Astrocyte of the cerebellum (primary cell): ENCODE data around the gene CELSR2.

Experiments used
- DNase-seq: peaks from one replicate; pipeline ENCODE4 v3.0.0-alpha.2; 2011; ENCODE audit warnings: low read depth
- H3K4me3 ChIP-seq: 2 replicates; pipeline ENCODE4 v1.5.1; 2011; ENCODE audit warnings: mild to moderate bottlenecking, low read depth, low read length, moderate library complexity
- in situ Hi-C: cut with HindIII; loops from 2 replicates; pipeline ENCODE4 v1.10.0; 2017; ENCODE audit warnings: low sequenced_read_pairs
- TF ChIP-seq, protein P1 (sequence below): IDR thresholded peaks from 2 replicates; pipeline ENCODE4 v1.5.1; 2012; ENCODE audit warnings: low read length, low read depth, moderate library complexity, mild to moderate bottlenecking; ENCODE audit errors: missing control alignments

CELSR2 gene

DNA sequence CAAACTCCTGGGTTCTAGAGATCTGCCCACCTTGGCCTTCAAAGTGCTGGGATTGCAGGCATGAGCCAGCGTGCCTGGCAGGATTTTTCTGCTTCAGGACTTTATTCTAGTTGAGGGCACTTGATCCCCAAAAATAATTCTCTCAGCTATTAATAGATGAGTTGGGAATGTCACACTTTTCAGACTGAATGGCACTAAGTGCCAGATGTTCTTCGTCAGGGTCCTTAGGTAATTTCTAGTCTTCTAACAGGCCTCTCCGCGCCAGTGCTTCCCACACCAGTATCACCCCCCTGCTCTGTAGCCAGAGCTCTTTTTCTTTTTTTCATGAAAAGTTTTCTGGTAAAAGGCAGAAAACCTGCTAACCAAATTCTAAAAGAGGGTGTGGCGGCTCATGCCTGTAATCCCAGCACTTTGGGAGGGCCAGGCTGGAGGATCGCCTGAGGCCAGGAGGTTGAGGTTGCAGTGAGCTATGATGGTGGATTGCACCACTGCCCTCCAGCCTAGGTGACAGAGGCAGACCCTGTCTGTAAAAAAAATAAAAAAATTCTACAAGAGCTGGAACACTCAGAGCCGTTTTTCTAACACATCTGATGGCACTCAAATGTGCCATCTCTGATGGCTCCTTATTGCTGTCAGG, 41.8 kb upstream of the CELSR2 start:
- TF ChIP-seq, protein P1, sequence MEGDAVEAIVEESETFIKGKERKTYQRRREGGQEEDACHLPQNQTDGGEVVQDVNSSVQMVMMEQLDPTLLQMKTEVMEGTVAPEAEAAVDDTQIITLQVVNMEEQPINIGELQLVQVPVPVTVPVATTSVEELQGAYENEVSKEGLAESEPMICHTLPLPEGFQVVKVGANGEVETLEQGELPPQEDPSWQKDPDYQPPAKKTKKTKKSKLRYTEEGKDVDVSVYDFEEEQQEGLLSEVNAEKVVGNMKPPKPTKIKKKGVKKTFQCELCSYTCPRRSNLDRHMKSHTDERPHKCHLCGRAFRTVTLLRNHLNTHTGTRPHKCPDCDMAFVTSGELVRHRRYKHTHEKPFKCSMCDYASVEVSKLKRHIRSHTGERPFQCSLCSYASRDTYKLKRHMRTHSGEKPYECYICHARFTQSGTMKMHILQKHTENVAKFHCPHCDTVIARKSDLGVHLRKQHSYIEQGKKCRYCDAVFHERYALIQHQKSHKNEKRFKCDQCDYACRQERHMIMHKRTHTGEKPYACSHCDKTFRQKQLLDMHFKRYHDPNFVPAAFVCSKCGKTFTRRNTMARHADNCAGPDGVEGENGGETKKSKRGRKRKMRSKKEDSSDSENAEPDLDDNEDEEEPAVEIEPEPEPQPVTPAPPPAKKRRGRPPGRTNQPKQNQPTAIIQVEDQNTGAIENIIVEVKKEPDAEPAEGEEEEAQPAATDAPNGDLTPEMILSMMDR, result no peak
- in situ Hi-C loops, result no loop called here
- H3K4me3 ChIP-seq, result no peak overlapping the region
- DNase-seq, result no peak

DNA sequence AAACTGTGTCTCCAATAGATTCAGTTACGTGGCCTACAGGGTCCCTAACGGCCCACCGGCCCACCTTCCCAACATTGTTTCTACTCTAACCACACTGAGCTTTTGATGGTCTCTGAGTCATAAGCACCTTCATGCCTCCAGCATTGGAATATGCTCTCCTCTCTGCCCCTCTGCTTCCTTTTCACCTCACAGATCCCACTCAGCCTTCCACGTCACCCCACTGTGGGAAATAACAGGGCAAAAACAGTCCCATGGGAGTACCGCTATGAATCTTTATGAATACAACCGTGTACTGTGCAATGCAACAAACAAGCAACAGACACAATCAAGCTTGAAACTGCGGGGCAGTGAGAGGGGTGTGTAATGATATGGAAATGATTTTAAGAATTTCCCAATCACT, 40.9 kb upstream of the CELSR2 start:
- in situ Hi-C loops, result no loop called here
- H3K4me3 ChIP-seq, result no peak overlapping the region
- no peak for DNase-seq
- TF ChIP-seq, protein P1, result no peak

DNA sequence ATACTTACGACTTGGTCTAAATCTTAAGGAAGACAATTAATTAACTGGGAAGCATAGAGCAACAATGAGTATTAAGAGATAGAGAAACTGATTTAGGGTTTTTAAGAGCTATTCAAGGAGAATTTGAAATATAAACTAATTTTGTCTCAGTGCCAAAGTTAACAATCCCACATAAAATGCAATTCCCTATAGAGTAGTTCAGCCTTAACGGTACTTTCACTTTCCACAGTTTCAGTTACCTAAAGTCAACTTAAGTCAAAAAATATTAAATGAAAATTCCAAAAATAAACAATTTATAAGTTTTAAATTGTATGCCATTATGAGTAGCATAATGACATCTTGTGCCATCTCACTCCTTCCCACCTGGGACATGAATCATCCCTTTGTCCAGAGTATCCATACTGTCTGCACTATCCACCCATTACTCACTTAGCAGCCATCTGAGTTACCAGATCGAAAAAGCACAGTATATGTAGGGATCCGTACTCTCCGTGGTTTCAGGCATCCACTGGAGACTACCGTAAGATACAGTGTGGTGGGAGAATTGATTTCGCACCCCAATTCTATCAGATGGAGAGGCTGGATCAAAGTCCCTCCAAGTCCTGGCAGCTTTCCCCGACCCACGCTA, 40.4 kb upstream of the CELSR2 start:
- no peak overlapping the region for H3K4me3 ChIP-seq
- in situ Hi-C loops, result no loop called here
- DNase-seq, result no peak
- TF ChIP-seq, protein P1, result no peak

DNA sequence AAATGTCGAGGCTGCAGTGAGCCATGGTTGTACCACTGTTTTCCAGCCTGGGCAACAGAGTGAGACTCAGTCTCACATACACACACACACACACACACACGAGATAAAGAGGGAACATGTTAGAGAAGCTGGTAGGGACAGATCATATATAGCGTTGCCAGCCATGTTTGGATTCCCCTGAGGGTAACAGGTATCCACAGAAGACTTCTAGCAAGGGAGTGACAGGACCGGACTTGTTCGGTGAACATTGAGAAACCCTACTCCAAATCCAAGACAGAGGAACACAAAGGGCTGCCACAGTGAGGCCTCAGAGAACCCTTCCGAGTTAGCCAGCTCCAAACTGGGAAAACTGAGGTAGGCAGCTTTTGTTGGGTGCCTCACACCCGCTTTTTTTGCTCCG, 39.3 kb upstream of the CELSR2 start:
- no peak for DNase-seq
- in situ Hi-C loops, result loop anchor here (10.0 kb wide), 1 partner anchor 195 kb away; no protein-coding TSS in a partner anchor
- H3K4me3 ChIP-seq, result no peak overlapping the region
- TF ChIP-seq, protein P1, result no peak

DNA sequence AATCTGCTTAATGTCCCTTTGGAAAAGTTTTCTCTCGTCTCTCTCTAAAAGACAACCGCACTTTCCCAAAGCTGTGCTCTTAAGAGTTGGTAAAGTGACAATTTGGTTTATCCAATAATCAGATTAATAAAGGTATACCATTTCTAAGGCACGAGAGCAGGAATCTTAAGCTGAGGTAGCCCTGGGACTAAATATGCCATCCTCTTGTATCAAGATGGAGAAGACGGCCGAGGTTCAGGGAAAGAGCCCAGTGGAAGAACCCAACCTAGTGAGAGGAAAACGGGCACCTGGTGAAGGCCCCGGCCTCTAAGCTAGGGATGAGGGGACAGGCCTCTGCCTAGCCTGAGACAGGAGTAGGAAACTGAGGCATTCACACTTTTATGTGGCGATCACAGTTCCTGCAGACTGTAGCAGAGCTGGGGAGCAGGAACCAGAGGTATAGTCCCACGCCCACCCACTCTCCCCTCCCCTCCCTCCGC, 36.0 kb upstream of the CELSR2 start:
- peak overlapping the region; percentile 88 for H3K4me3 ChIP-seq
- in situ Hi-C loops, result loop anchor here (10.0 kb wide), 1 partner anchor 191 kb away; no protein-coding TSS in a partner anchor
- TF ChIP-seq, protein P1, result no peak
- DNase-seq, result no peak

DNA sequence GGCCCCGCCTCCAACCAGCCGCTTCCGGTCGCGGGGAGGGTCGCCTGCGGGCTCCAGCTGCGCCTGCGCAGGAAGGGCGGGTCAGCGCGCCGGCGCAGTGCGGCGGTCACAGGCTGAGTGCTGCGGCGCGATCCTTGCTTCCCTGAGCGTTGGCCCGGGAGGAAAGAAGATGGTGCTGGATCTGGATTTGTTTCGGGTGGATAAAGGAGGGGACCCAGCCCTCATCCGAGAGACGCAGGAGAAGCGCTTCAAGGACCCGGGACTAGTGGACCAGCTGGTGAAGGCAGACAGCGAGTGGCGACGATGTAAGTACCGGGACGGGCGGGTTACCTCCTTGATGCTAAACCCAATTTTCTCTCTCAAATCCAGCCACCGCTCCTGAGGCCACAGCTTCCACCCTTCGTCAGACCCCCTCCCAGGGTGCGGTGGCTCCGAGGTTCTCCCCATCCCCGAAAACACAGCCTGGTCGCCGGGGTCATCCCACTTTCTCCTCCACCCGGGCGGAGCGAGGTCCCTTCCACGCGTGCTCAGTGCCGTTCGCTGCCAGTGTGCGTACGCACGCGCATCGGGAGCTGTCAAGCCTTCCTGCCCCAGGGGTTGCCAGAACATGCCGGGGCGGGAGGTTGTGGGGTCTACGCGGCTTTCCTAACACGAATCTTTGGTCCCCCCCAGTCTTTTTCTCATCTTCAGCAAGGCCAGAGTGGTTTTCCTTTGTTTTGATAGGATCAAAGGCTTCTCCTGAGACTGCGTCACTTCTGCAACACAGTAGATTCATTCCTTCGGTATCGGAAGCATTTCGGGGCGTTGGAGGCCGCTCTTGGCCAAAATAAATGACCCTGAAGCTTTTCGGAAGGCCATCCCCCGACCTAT, 35.3 kb upstream of the CELSR2 start, which contains the start of gene SARS1:
SARS1 (plus strand) TSS at position 95 of the 870 bp plus-strand sequence; CDS start at position 170, 75 bp downstream.
- TF ChIP-seq, protein P1, result no peak
- in situ Hi-C loops, result loop anchor here (10.0 kb wide), 1 partner anchor 191 kb away; no protein-coding TSS in a partner anchor
- peak; percentile 45 for DNase-seq
- H3K4me3 ChIP-seq, result peak within 1 kb of the TSS; percentile 88
